Activated CD8-positive, alpha-beta memory T cell treated with anti-CD3 and anti-CD28 coated beads for 24 hours (primary cell): ENCODE measurements around the gene FAM53C.
"Not testable (repeated sequence)": the region's sequence is repeated elsewhere in the genome, so short reads cannot be mapped to it uniquely, and the experiment has no call there.

Source experiments
- DNase-seq: peaks from one replicate; pipeline ENCODE4 v3.0.0-alpha.2; 2020

The FAM53C gene

DNA sequence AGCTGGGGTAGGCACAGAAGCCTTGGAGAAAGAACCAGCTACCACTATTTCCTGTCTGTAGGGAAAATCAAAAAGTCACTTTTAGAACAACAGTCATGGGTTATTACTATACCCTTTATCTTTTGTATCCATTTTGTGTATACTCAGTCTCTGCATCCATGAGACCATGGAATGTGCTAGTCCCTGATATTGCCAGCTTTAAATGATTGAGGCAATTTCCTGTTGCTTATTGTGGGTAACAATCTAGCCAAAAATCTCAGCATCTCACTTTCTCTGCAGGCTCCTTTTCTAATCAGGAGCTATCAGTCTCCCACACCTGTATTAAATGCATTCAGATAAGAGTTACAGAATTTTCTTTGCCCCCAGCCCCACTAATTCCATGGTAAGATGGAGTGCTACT, 13.5 kb downstream of the FAM53C start:
- no peak for DNase-seq

DNA sequence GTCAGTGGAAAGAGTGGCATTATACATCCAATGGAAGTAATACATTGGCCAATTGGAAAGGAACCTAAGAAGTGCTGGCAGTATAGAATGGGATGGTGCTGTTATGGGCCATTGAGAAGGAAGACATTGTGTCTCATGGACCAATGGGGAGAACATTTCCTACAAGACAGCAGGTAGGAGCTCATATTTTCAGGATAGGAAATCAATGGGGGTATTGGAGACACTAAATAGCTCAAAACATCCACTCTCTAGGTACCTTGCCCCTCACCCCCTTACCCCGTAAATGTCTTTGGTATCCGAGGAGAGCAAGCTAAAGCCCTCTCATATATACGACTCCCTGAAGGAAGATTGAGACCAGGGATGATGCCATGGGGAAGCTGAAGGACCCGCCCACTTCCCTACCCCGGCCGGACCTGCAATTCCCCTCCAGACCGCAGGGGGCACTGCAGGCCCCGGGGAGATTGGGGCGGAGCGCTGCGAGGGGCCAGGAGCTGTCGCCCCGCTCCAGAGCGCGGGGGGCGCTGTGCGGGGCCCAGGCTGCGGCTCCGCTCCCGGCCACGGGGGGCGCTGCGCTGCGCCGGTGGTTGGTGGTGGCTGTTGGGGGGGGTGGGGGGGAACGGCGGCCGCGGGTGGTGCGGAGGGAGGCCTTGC, 14.1 kb downstream of the FAM53C start, which contains the start of gene KDM3B:
Gene KDM3B, plus strand, starts transcription at position 615 of the 651 bp plus-strand sequence. CDS start 111 bp downstream, outside the sequence.
- peak; percentile 99 for DNase-seq

DNA sequence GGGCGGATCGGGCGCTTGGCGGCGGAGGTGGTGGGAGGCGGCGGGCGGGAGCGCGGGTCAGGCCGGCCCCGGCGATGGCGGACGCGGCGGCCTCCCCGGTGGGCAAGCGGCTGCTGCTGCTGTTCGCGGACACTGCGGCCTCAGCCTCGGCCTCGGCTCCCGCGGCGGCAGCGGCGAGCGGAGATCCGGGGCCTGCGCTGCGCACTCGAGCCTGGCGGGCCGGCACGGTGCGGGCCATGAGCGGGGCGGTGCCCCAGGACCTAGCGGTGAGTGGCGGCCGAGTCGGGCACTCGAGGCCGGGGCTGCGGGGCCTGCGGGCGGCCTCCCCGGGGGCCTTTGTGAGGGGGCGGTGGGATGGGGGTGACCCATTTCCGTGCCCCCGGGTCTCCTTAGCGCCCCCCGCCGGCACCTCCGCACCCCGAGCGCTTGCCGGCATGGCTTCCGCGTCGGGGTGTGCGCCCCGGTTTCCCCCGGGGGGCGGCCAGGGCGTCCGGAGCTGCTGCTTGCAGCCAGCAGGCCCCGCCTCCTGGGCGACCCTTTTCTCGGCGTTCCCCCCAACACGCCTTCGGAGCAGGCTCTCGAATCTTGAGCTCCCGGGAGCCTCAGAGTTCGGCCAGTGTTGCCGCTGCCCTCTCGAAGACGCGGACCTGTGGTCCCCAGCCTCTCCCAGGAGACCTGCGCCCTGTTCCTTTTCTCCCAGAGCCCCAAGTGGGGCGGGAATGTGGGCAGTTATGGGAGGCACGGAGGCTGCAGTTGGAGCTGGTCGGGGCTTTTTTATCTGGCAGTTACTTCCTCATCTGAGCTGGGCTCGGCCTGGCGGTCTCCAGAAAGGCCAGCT, 14.9 kb downstream of the FAM53C start:
- DNase-seq: peak; percentile 87

DNA sequence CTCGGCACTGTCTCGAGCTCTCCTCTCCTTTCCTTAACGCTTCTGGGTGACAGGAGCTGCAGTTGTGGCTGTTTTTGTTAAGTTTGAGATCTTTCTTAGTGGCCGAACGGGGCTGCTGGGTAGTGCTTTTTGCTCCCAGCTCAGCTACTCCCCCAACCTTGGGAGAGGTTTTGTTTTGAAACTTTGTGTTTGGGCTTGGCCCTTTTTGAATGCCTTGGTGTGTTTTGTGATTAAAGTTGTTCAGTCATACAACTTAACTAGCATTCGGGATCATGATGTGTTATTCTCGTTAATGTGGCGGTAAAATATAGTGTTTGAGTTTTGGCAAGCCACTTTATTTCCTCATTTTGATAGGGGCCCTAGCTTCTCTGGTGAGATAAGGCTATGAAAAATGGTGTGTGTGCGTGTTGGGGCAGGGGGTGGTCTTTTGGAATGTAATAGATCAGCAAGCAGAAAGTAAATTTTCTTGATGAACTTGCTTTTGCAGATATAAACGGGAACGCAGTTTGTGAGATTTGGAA, 15.6 kb downstream of the FAM53C start:
- no peak for DNase-seq

DNA sequence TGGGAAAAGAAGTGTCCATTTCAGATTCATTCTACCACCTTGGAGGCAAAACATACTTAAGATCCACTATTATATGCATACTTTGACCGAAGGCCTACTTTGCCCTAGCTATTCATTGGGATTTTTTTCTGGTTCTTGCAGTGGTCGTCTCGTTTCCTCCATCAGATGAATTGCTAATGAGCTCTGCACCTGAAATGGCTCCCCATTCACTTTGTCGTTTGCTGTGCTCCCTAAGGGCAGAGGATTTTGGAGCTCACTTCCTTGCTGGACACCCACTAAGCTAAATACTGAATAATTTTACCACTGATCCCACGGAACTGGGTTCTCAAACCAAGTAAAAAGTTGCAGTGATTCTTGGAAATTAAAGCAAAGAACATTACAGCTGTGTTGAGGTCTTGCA, 16.3 kb downstream of the FAM53C start:
- DNase-seq: peak; percentile 37

DNA sequence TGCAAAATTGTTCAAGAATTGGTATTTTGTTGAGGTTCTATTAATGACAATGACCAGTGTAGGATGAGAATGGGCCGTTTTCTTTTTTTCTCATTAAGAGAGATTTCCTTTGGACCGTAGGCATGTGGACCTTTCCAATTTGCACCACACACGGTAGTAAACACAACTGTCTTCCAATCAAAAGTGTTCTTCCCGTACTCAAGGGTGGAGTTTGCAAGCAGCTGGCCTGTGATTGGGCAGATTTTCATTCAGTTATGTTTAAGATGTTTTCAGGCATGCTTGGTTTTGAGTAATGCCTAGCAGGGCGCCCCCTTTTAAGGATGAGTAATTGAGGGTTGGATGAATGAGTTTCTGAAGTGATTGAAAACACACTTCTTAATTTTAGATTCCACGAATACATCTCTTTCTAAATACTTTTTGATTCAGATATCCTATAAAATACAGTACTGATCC, 16.9 kb downstream of the FAM53C start:
- DNase-seq: peak; percentile 63

DNA sequence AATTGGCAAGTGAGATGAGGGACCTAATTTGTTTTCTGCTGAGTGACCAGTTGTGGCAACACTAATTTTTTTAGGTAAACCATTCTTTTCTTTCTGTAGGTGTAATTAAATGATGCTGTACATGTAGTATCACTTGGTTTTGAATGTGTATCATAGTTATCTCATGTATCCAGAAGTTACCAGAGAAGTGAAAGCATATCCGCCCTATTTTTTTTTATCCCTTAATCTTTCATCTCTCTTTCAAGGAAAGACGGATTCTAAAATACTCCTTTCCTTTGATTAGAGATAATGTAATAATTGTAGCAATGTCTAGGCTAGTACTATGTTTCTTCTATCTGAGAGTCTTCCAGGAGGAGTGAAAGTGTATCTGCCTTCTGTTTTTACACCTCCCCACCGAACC, 21.6 kb downstream of the FAM53C start:
- no peak for DNase-seq

DNA sequence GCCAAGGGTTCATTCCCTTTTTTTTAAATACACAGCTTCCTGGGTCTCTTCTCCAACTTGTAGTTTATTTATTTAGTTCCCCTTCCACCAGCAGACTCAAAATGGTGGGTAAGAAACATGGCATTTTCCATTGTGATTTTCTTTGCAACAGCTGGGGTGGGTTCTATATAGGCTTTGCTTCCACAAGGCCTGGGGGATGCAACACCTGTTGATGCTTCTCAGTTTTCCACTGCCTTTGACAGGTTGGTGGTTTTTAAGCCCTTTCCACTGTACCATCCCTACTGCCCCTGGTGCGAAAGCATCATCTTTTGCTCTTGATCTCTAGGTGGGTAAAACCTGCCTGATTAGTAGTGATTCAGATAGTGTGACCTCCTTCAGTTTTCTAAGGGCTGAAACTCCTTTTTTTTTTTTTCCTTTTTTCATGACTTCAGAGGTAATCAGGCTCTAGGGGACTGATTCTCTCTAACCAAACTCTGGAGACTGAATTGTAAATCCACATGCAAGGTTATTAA, 22.9 kb downstream of the FAM53C start:
- DNase-seq: no peak

DNA sequence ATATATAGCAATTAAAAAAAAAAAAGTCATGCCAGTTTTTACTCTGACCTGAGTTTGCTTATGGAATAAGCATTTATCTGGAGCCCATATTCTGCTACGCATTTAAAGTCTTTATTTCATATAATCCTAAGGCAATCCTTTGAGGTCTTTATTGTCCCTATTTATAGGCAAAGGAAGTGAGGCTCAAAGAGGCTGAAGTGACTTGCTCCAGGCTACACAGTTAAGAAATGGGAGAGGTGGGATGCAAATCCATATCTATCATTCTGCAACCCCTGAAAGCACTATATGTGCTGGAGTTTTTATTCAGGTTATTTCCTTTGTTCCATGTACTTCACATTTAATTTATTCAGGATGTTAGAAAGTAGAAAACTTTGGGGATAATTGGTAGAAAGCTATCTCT, 26.5 kb downstream of the FAM53C start:
- DNase-seq: no peak

DNA sequence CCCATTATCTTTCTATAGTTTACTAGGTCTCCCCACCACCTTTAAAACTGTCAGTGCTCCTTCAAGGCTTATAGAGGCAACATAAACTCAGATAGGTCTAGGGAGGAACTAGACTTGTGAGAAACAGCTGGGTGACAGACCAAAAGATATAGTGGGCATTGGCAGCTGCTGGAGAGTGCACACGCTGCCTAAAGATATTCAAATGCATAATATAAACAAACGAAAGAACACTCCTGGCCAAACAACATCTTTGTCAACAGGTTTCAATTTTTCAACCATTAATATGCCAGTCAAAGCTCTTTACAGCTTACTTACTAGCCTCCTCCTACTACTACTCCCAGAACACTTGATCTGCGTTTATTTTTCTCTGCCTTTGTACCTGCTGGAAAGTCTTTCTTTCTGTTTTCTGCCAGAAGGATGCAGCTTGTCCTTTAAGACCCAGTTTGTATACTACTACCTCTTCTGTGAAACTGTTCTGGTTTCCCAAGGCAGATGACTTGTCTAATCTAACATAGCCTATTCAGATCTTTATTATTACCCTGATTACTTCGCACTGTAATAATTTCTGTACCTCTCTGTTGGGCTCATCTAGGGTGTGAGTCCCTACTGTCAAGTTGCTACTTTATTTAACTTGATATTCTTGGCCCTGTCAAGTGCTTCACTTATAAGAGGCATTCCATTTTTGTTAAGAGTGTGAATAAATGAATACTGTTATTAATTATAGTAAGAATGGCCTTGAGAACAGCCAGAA, 28.7 kb downstream of the FAM53C start:
- DNase-seq: no peak

DNA sequence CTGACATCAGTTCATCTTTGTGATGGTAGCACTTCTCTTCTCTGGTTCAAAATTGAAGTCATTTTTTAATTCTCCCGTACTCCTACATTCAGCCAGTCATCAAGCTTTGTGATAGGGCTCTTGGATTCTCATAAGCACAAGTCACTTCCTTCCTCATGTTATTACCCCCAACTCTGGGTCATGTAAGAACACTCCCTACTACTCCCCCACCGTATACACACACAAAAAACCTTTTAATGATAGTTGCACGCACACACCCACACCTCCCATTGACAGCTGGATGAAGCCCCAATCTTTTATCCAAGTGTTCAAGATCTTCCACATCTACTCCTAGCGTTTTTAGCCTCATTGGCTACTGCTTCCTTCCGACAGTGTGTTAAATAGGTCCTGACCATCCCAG, 31.2 kb downstream of the FAM53C start:
- no peak for DNase-seq

DNA sequence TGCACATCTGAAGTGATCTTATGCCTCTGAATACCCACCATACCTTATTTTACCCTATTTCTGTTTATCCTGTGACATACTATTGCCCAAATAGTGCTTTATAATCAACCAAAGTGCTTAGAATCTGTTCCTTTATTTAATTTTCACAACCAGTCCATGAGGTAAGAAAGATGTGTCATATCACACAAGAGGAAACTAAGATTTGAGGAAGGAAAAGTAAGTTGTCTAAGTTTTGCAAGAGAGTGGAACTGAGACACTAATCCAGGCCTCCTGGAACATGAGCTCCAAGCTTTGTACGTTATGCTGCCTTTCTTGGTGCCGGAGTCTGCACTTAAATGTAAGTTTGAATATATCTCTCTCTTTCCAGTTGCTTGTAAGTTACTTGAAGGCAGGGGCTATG, 31.6 kb downstream of the FAM53C start:
- no peak for DNase-seq

DNA sequence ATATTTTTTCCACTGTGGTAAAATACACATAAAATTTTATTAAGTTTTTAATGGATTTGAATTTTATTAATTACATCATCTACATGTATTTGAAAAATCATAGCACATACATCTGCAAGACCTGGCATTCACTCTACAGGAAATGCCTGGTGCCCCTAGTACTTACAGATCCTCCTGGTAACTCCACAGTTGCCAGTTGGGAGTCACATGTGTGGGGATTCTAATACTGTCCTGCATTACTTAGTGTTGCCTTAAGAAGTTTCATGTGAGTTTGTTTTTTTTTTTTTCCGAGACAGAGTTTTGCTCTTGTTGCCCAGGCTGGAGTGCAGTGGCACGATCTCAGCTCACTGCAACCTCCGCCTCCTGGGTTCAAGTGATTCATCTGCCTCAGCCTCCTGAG, 32.5 kb downstream of the FAM53C start:
- DNase-seq: no peak

DNA sequence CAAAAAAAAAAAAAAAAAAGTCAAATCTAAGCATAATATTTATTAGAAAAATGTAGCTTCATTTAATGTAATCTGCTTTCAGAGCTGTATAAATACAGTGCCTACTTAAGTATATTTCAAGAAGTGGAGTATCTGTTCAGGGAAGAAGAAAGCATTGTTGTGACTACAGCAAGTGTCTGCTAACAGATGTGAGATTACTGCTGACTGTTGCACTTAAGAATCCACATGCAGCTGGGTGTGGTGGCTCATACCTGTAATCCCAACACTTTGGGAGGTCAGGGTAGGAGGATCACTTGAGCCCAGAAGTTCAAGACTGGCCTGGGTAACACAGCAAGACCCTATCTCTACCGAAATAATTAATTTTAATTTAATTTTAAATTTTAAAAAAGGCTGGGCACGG, 33.4 kb downstream of the FAM53C start:
- no peak for DNase-seq

DNA sequence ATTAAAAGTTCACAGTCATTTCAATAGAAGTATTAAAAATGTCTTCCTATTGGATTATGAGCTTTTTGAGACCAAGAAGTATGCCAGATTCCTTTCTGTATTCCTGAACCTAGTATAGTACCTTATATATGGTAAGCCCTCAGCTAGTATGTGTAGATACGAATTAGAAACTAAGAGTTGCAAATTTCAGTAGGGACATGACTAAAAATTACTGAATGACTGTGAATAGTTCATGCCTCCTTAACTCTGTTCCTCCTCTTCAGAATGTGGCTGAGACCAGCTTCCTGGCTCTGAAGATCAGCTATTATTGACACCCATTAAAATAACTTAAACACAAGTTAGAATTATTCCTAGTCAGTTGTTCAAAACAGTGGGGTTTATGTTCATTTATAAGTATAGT, 34.2 kb downstream of the FAM53C start:
- no peak for DNase-seq

DNA sequence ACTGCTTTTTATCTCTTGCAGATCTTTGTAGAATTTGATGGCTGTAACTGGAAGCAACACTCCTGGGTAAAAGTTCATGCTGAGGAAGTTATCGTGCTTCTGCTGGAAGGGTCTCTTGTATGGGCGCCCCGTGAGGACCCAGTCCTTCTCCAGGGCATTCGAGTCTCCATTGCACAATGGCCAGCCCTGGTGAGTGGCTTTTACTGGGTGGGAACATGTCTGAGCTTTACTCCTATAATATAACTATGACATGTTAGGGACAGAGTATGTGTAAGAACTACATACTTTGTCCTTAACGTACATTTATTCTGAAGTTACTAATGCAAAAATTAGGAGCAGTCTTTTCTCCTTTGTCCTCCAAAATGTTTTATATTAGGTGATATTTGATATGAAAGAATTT, 34.6 kb downstream of the FAM53C start:
- DNase-seq: no peak

DNA sequence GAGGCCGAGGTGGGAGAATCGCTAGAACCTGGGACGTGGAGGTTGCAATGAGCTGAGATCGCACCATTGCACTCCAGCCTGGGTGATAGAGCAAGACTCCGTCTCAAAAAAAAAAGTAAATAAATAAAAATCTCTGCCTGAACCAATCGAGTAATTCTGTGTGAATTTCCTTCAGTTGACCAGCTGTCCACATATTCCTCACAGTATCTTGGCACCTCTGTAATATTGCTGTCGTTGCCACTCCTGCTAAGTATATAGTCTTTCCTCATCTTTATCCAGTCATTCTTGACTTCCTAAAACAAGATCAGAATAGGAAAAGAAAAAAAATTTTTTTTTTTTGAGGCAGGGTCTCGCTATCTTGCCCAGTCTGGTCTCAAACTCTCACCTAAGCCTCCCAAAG, 44.3 kb downstream of the FAM53C start:
- DNase-seq: no peak

DNA sequence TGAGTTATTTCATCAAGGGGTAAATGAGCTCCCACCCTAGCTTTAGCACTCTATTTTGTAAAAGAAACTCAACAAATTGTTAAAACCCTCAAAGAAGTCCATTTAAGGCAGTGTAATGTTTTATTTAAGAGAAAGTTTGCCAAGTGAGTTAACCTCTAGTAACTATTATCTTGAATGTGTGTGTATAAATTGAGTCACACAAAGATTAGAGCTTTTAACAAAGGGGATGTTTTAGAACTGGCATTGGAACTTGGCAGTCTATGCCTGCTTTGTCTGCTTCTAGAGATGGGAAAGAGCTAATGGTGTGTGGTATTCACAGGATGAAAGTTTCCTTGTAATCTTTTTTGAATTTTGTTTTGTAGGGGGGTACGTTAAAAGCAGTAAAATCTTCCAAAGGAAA, 47.6 kb downstream of the FAM53C start:
- DNase-seq: no peak

DNA sequence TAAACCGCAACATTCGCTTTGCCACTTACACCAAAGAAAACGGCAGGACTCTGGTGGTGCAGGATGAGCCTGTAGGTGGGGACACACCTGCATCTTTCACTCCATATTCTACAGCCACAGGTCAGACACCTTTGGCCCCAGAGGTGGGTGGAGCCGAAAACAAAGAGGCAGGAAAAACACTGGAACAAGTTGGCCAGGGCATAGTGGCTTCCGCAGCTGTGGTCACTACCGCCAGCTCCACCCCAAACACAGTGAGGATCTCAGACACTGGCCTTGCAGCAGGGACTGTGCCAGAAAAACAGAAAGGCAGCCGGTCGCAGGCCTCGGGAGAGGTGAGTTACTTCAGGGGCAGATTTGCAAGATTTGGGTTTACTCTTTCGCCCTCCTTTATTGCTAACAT, 48.2 kb downstream of the FAM53C start:
- no peak for DNase-seq

DNA sequence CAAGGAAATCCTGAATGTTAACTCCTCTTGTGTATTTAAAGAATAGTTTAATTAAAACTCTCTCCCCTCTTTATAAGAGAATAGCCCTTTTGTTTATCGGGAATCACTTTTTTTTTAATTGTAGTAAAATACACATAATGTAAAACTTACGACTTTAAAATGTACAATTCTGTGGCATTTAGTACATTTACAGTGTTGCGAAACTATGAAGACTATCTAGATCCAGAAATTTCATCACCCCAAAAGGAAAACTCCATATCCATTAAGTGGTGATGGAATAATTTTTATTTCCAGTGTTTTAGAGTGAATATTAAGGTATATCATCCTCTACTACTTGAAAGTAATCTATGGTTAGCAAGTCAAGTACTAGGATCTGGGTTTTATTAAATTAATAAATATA, 51.3 kb downstream of the FAM53C start:
- DNase-seq: no peak

DNA sequence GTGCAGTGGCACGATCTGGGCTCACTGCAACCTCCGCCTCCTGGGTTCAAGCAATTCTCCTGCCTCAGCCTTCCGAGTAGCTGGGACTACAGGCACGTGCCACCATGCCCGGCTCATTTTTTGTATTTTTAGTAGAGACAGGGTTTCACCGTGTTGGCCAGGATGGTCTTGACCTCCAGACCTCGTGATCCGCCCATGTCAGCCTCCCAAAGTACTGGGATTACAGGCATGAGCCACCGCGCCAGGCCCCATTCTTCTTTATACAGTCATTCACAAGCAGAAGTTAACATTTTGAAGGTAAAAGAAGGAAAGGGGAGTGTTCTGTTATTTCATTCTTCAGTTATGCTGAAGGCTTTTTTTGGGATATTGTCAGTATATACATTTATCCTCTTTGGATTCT, 51.8 kb downstream of the FAM53C start:
- DNase-seq: not testable (repeated sequence)

DNA sequence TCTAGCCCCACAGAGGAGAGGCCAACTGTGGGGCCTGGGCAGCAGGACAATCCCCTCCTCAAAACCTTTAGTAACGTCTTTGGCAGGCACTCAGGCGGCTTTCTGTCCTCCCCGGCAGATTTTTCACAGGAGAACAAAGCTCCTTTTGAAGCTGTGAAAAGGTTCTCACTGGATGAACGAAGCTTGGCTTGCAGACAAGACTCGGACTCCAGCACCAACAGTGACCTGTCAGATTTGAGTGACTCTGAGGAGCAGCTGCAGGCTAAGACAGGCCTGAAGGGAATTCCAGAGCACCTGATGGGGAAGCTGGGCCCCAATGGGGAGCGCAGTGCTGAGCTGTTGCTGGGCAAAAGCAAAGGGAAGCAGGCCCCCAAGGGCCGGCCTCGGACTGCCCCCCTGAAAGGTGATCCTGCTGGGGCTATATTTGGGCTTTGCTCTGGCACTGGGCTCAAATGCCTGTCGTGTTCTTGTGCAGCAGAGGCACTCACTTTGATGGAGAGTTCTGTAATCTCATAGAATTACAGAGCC, 53.9 kb downstream of the FAM53C start:
- no peak for DNase-seq
